Neural cell (in vitro differentiated cells): ENCODE measurements around the gene SH3BP5. TPM values are rescaled to one million over a fixed set of nuclear protein-coding genes. Genes with fewer than 3 reads are reported as not detected.

Experiments
- H2AFZ ChIP-seq: fragments of 200-600, 300-800 bp; sonication (generic), shearing (Covaris generic); 2 replicates; pipeline ENCODE4 v1.6.0; 2014; ENCODE audit warnings: low read depth, mild to moderate bottlenecking, antibody characterized with exemption, low read length, moderate library complexity
- H3F3A ChIP-seq: fragments of 200-600 bp; shearing (Covaris generic); 2 replicates; pipeline ENCODE4 v1.6.1; 2016; ENCODE audit warnings: mild to moderate bottlenecking, moderate library complexity, mixed read lengths, antibody characterized with exemption, low read length; ENCODE audit not compliant: insufficient read depth, poor library complexity, severe bottlenecking
- H3K27ac ChIP-seq: fragments of 200-600, 300-800 bp; sonication (generic), shearing (Covaris generic); 2 replicates; pipeline ENCODE4 v1.5.1; 2014; ENCODE audit warnings: mild to moderate bottlenecking, low read length, moderate library complexity
- H3K27me3 ChIP-seq: fragments of 300-800, 200-600 bp; sonication (generic), shearing (Covaris generic); 2 replicates; pipeline ENCODE4 v1.6.0; 2014; ENCODE audit warnings: mild to moderate bottlenecking, low read depth, low read length, moderate library complexity; ENCODE audit not compliant: insufficient read depth
- H3K36me3 ChIP-seq: fragments of 300-800, 200-600 bp; sonication (generic), shearing (Covaris generic); 2 replicates; pipeline ENCODE4 v1.5.1; 2014; ENCODE audit warnings: mild to moderate bottlenecking, antibody characterized with exemption, low read length, moderate library complexity; ENCODE audit not compliant: insufficient read depth
- H3K4me2 ChIP-seq: fragments of 300-800, 200-600 bp; sonication (generic), shearing (Covaris generic); 2 replicates; pipeline ENCODE4 v1.6.0; 2014; ENCODE audit warnings: mild to moderate bottlenecking, low read length
- H3K4me3 ChIP-seq: fragments of 300-800, 200-600 bp; sonication (generic), shearing (Covaris generic); 2 replicates; pipeline ENCODE4 v1.5.1; 2014; ENCODE audit warnings: mild to moderate bottlenecking, low read length, moderate library complexity
- H3K79me2 ChIP-seq: fragments of 200-600 bp; shearing (Covaris generic); replicated peaks from 2 replicates; pipeline ENCODE4 v1.6.0; 2014; ENCODE audit warnings: mild to moderate bottlenecking, low read length, moderate library complexity; ENCODE audit not compliant: insufficient read depth
- H3K9ac ChIP-seq: fragments of 300-800, 200-600 bp; sonication (generic), shearing (Covaris generic); 2 replicates; pipeline ENCODE4 v1.6.1; 2016; ENCODE audit warnings: mild to moderate bottlenecking, low read length, mixed read lengths
- H3K9me2 ChIP-seq: fragments of 200-600 bp; shearing (Covaris generic); 2 replicates; pipeline ENCODE4 v1.6.1; 2016; ENCODE audit warnings: mild to moderate bottlenecking, low read length, mixed read lengths; ENCODE audit not compliant: insufficient read depth
- H3K9me3 ChIP-seq: fragments of 200-600, 300-800 bp; sonication (generic), shearing (Covaris generic); 2 replicates; pipeline ENCODE4 v1.6.1; 2016; ENCODE audit warnings: mild to moderate bottlenecking, mixed run types, low read length, moderate library complexity, mixed read lengths
- H4K20me1 ChIP-seq: fragments of 200-600 bp; shearing (Covaris generic); 2 replicates; pipeline ENCODE4 v1.6.1; 2016; ENCODE audit warnings: mild to moderate bottlenecking, mixed run types; ENCODE audit not compliant: insufficient read depth
- EP300 ChIP-seq: fragments of 450-650 bp; conservative IDR thresholded peaks from 2 replicates; pipeline ENCODE4 v1.6.1; 2014; ENCODE audit warnings: antibody characterized with exemption, mild to moderate bottlenecking, moderate library complexity; ENCODE audit not compliant: poor library complexity, severe bottlenecking
- EZH2 ChIP-seq: fragments of 200-600, 300-800 bp; shearing (Covaris generic), sonication (generic); IDR thresholded peaks from 2 replicates; pipeline ENCODE4 v1.6.1; 2014; ENCODE audit warnings: antibody characterized with exemption, low read length, borderline replicate concordance, mild to moderate bottlenecking; ENCODE audit not compliant: insufficient read depth, poor library complexity, severe bottlenecking
- MXI1 ChIP-seq: fragments of 450-650 bp; conservative IDR thresholded peaks from 2 replicates; pipeline ENCODE4 v1.6.1; 2014; ENCODE audit warnings: antibody characterized with exemption, mild to moderate bottlenecking; ENCODE audit not compliant: poor library complexity, severe bottlenecking
- POLR2AphosphoS5 ChIP-seq: IDR thresholded peaks from 2 replicates; pipeline ENCODE4 v1.6.1; 2012
- RAD21 ChIP-seq: fragments of 450-650 bp; conservative IDR thresholded peaks from 2 replicates; pipeline ENCODE4 v1.6.1; 2014; ENCODE audit warnings: antibody characterized with exemption, mild to moderate bottlenecking, moderate library complexity
- REST ChIP-seq: IDR thresholded peaks from 2 replicates; pipeline ENCODE4 v1.6.1; 2012; ENCODE audit warnings: borderline replicate concordance
- SMC3 ChIP-seq: fragments of 450-650 bp; conservative IDR thresholded peaks from 2 replicates; pipeline ENCODE4 v1.6.1; 2014; ENCODE audit warnings: antibody characterized with exemption, mild to moderate bottlenecking, moderate library complexity; ENCODE audit not compliant: poor library complexity
- TAF1 ChIP-seq: IDR thresholded peaks from 2 replicates; pipeline ENCODE4 v1.6.1; 2012; ENCODE audit warnings: low read depth
- polyA plus RNA-seq: library from polyadenylated mRNA; depleted of rRNA; stranded (reverse); fragments of >200 nt; gene quantifications from 2 replicates; pipeline ENCODE4 v1.2.3, GENCODE V29; 2014
- TF ChIP-seq, protein P1 (sequence below): fragments of 450-650 bp; IDR thresholded peaks from 2 replicates; pipeline ENCODE4 v1.5.1; 2014; ENCODE audit warnings: antibody characterized with exemption, mild to moderate bottlenecking, moderate library complexity; ENCODE audit not compliant: poor library complexity, severe bottlenecking

SH3BP5 gene
- polyA plus RNA-seq, 1 donor from 2014 or later, result 166 TPM

DNA sequence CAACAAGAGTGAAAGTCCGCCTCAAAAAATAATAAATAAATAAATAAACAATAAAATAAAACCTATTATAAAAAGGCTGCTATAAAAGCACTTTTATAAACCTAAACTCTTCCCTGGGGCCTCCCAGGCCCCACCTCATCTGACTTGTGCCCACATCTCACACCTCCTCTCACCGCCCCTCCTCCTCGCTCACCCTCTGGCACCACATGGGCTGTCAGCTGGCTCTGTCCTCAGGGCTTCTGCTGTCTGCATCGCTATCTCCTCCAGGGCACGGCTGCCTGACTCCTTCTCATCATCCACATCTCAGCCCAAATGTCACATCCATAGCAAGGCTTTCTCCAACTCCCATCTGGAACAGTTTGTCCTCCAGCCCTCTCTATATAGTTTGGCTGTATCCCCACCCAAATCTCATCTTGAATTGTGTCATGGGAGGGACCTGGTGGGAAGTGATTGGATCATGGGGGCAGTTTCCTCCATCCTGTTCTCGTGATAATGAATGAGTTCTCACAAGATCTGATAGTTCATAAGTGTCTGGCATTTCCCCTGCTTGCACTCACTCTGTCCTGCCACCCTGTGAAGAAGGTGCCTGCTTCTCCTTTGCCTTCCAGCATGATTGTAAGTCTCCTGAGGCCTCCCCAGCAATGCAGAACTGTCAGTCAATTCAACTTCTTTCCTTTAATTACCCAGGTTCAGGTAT lies 8.8 kb upstream of the SH3BP5 start:
- H3F3A ChIP-seq, result no peaks in the 10 kb centered on the region
- no peak overlapping the region for H3K4me2 ChIP-seq
- TF ChIP-seq RAD21 (no peak), EZH2 (no peak)
- H3K36me3 ChIP-seq, result no peaks in the 10 kb centered on the region
- no peak overlapping the region for H3K4me3 ChIP-seq
- H3K9ac ChIP-seq, result no peak overlapping the region
- H3K9me3 ChIP-seq, result no peaks in the 10 kb centered on the region
- H3K79me2 ChIP-seq, result no peaks in the 10 kb centered on the region
- H2AFZ ChIP-seq, result no peak overlapping the region
- H4K20me1 ChIP-seq, result no peaks in the 10 kb centered on the region
- H3K27me3 ChIP-seq, result no peaks in the 10 kb centered on the region
- H3K9me2 ChIP-seq, result no peaks in the 10 kb centered on the region
- no peak overlapping the region for H3K27ac ChIP-seq

DNA sequence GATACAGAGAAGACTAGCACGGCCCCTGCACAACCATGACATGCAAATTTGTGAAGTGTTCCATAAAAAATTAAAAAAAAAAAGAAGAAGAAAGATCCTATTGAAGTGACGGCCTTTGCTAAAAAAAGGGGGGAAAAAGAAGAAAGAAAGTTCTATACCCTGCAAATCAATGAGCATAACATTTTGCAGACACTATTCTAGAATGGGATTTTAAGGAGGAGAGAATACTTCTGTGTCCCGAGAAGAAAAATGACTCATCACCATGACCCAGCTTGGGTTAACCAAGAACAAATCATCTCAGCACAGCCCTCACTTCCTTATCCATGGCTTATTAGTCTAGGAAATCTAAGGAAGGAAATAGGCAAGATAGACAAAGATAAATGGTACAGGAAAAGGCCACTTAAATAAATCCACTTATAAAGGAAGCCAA lies 7.4 kb upstream of the SH3BP5 start:
- H3K9me3 ChIP-seq, result no peaks in the 10 kb centered on the region
- no peaks in the 10 kb centered on the region for H3K9me2 ChIP-seq
- H4K20me1 ChIP-seq, result no peaks in the 10 kb centered on the region
- TF ChIP-seq MXI1 (no peak), EP300 (no peak), SMC3 (no peak), TAF1 (no peak), RAD21 (no peak), EZH2 (no peak), REST (no peak), POLR2AphosphoS5 (no peak)
- TF ChIP-seq, protein P1, sequence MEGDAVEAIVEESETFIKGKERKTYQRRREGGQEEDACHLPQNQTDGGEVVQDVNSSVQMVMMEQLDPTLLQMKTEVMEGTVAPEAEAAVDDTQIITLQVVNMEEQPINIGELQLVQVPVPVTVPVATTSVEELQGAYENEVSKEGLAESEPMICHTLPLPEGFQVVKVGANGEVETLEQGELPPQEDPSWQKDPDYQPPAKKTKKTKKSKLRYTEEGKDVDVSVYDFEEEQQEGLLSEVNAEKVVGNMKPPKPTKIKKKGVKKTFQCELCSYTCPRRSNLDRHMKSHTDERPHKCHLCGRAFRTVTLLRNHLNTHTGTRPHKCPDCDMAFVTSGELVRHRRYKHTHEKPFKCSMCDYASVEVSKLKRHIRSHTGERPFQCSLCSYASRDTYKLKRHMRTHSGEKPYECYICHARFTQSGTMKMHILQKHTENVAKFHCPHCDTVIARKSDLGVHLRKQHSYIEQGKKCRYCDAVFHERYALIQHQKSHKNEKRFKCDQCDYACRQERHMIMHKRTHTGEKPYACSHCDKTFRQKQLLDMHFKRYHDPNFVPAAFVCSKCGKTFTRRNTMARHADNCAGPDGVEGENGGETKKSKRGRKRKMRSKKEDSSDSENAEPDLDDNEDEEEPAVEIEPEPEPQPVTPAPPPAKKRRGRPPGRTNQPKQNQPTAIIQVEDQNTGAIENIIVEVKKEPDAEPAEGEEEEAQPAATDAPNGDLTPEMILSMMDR, result no peak
- no peaks in the 10 kb centered on the region for H3F3A ChIP-seq
- no peak overlapping the region for H3K4me3 ChIP-seq
- H3K36me3 ChIP-seq, result no peaks in the 10 kb centered on the region
- no peak overlapping the region for H3K9ac ChIP-seq
- no peak overlapping the region for H2AFZ ChIP-seq
- no peaks in the 10 kb centered on the region for H3K27me3 ChIP-seq
- no peaks in the 10 kb centered on the region for H3K79me2 ChIP-seq
- no peak overlapping the region for H3K4me2 ChIP-seq
- no peak overlapping the region for H3K27ac ChIP-seq
